Stomach smooth muscle (tissue), 2 donors: ENCODE results near the gene SLC30A1.

Source experiments
- H3K27ac ChIP-seq: one replicate; pipeline ENCODE4 v1.7.0; 2013; ENCODE audit warnings: mild to moderate bottlenecking, low read length, inconsistent platforms
- H3K27me3 ChIP-seq, 2 donors: one replicate each; pipeline ENCODE4 v1.7.0; 2013; ENCODE audit warnings: low read length in 2 of 2; ENCODE audit not compliant: insufficient read depth in 2 of 2, control insufficient read depth in 1 of 2
- H3K36me3 ChIP-seq, 2 donors: one replicate each; pipeline ENCODE4 v1.7.0; 2013; ENCODE audit warnings: low read length in 2 of 2; ENCODE audit not compliant: control insufficient read depth in 2 of 2, insufficient read depth in 2 of 2
- H3K4me1 ChIP-seq: one replicate; pipeline ENCODE4 v1.7.0; 2013; ENCODE audit warnings: low read length; ENCODE audit not compliant: control insufficient read depth, insufficient read depth
- H3K4me3 ChIP-seq, 2 donors: one replicate each; pipeline ENCODE4 v1.7.0; 2013; ENCODE audit warnings: low read length in 2 of 2
- H3K9ac ChIP-seq, 2 donors: one replicate each; pipeline ENCODE4 v1.7.0; 2013; ENCODE audit warnings: low read length in 2 of 2, mild to moderate bottlenecking in 1 of 2
- H3K9me3 ChIP-seq, 2 donors: one replicate each; pipeline ENCODE4 v1.7.0; 2013; ENCODE audit warnings: low read length in 2 of 2; ENCODE audit not compliant: control insufficient read depth in 2 of 2
- donor health status: healthy.
- donor health status: Pancreatic carcinoma.

Gene SLC30A1

DNA sequence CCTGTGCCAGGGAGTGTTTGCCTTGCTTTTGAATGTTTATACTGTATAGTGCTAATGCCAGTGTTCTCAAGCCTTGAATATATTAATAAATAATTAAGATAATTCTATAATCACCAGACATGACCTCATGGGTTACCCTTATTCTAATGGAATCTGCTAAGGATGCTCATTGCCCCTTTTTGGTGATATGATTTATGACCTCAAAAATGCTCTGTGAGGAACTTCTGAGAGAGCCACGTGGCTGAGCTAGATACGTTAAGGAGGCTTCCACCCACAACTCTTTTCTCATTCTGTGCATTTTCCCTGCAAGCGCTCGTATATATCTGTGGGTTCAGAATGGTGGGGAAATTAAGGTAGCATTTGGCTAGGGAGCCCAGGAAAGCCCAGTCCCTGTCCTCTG, 19.6 kb upstream of the SLC30A1 start:
- Histone ChIP-seq H3K36me3 (no peaks in the 10 kb centered on the region), H3K4me1 (no peaks in the 10 kb centered on the region), H3K9ac (no peak overlapping the region), H3K9me3 (no peaks in the 10 kb centered on the region), H3K27me3 (no peaks in the 10 kb centered on the region), H3K4me3 (no peak overlapping the region), H3K27ac (no peak overlapping the region)

DNA sequence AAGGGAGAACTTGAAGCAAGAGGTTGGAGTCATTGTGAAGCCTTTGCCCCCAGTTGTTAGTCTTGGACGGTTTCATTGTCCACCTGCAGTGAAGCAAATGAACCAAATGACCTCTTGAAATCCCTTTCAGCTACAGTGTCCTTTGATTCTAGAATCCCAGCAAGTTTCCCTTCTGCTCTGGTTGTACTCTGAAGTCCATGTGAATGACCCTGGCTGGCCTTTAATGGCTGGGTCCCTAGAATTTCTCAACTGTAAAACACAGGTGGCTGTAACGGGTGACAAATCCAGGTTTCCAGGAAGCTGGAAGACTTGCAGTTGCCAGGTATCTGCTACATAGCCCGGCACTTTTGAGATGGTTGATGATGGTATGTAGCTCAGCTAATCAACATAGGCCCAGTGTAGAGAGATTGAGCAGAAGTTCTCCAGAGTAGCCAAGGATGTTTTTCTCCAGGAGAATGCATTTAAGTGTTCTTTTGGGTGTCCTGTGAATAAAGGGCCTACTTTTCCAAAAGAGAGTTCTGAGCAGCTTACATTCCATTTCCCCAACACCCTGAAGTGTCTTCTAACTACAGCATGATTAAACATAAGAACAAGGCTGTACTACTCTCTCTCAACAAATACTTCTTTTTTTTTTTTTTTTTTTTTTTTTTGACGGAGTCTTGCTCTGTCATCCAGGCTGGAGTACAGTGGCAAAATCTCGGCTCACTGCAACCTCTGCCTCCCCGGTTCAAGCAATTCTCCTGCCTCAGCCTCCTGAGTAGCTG, 17.6 kb upstream of the SLC30A1 start:
- Histone ChIP-seq H3K4me3 (no peak overlapping the region), H3K27ac (no peak overlapping the region), H3K36me3 (no peaks in the 10 kb centered on the region), H3K9me3 (no peaks in the 10 kb centered on the region), H3K9ac (no peak overlapping the region), H3K27me3 (no peaks in the 10 kb centered on the region), H3K4me1 (no peaks in the 10 kb centered on the region)

DNA sequence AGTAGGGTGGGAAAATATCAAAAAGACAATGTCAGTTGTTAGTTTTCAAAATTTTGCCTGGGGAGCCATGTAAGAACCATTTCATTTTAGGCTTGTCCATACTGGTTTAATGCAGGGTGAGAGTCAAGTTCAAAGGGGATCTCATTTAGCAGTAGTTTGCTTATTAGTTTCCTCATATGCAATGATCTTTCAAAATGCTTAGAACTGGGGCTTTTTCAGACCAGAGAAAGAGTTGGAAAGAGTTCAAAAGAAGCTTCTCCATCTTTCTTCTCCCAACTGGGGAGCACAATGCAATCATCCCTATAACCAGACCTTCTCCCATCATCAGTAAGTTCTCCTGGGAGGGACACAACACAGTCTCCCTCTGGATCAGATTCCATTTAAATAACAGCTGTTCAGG, 16.5 kb upstream of the SLC30A1 start:
- no peaks in the 10 kb centered on the region for H3K27me3 ChIP-seq
- no peak overlapping the region for H3K4me3 ChIP-seq
- no peaks in the 10 kb centered on the region for H3K36me3 ChIP-seq
- no peaks in the 10 kb centered on the region for H3K9me3 ChIP-seq
- no peaks in the 10 kb centered on the region for H3K4me1 ChIP-seq
- no peak overlapping the region for H3K9ac ChIP-seq
- H3K27ac ChIP-seq = no peak overlapping the region

DNA sequence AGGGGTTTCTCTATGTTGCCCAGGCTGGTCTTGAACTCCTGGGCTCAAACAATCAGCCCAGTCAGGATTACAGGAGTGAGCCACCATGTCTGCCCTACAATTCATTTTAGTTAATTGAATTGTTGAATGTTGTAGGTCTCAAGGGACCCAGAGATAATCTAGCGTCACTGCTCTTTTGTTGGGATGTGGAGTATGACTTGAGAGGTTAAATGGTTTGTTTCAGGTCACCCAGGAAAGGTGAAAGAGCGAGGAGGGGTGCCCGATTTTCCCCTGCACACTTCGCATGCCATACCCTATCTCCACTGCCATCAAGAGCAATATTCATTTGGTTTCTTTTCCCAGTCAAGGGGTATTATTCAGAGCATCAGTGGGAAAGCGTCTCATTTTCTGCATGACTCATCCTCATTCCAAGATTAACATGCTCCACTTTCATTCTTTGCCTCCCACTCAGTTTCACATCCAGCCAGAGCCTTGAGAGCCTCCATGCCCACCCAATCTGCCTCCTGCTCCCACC, 13.1 kb upstream of the SLC30A1 start:
- H3K27me3 ChIP-seq = no peaks in the 10 kb centered on the region
- H3K27ac ChIP-seq = no peak overlapping the region
- no peaks in the 10 kb centered on the region for H3K9me3 ChIP-seq
- no peaks in the 10 kb centered on the region for H3K36me3 ChIP-seq
- no peak overlapping the region for H3K9ac ChIP-seq
- H3K4me1 ChIP-seq = no peaks in the 10 kb centered on the region
- no peak overlapping the region for H3K4me3 ChIP-seq

DNA sequence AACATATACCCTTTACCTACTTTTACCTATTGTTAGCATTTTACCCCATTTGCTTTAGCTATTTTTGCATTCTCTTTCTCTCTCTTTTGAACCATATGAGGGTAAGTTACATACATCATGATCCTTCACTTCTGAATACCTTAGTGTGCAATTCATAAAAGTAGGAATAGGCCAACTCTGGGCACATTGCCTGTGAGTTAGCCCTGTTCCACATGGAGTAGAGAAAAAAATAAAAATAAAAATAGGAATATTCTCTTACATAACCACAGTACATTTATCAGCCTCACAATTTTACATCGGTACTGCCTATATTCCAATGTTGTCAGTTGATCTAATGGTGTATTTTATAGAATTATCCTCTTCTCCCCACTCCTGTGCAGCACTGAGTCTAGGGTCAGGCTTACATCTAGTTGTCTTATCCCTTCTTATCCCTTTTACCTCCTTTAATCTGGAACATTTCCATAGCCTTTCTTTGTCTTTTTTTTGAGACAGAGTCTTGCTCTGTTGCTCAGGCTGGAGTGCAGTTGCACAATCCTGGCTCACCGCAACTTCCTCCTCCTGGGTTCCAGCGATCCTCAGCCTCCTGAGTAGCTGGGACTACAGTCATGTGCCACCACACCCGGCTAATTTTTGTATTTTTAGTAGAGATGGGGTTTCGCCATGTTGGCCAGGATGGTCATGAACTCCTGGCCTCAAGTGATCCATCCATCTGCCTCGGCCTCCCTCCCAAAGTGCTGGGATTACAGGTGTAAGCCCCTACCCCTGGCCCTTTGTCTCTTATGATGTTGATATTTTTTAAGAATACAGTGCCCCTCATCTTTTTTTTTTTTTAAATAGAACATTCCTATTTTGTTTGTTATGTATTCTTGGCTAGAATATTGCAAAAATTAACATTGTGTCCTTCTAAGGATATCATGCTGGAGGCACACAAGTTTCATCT, 11.1 kb upstream of the SLC30A1 start:
- no peaks in the 10 kb centered on the region for H3K27me3 ChIP-seq
- H3K9me3 ChIP-seq = no peaks in the 10 kb centered on the region
- H3K9ac ChIP-seq = no peak overlapping the region
- no peaks in the 10 kb centered on the region for H3K4me1 ChIP-seq
- H3K27ac ChIP-seq = no peak overlapping the region
- H3K4me3 ChIP-seq = no peak overlapping the region
- no peaks in the 10 kb centered on the region for H3K36me3 ChIP-seq

DNA sequence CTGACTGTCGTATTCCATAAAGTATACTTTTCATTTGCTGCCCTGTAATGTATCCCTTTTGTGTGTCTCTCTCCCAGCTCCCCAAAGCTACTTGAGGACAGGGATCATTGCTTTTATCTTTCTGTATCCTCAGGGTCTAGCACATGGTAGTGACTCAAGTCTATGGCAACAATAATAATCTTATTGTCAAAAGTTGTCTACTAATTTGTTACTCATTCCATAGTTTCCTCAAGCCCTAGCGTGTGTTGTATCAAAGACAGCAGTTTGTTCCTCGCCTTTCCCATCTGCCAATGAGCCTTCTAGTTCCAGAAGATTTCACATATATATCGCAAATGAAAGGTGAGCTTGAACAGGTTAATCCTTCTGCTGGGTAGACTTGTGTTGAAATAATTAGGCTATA, 9.8 kb upstream of the SLC30A1 start:
- Histone ChIP-seq H3K4me1 (no peaks in the 10 kb centered on the region), H3K9me3 (no peaks in the 10 kb centered on the region), H3K36me3 (no peaks in the 10 kb centered on the region), H3K4me3 (no peak overlapping the region), H3K9ac (no peak overlapping the region), H3K27ac (no peak overlapping the region), H3K27me3 (no peaks in the 10 kb centered on the region)

DNA sequence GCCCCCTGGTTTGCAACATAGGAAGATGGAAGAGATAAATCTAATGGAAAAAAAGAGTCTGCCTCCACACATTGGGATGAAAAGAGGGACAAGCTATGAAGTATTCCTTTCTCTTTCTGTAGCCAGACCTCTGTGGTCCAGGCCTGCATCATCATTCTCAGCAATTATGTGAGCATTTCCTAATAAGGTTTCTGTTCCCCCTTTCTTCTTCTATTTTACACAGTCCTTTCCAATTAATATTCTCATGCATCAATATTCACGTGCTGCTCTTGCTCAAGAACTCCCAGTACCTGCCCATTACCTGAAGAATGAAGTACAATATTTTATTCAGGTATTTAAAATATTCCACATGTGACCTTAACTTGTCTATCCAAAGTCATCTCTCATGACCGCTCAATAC, 8.2 kb upstream of the SLC30A1 start:
- Histone ChIP-seq H3K36me3 (no peaks in the 10 kb centered on the region), H3K9ac (no peak overlapping the region), H3K27me3 (no peaks in the 10 kb centered on the region), H3K9me3 (no peaks in the 10 kb centered on the region), H3K4me3 (no peak overlapping the region), H3K4me1 (peaks cover 1% of the 10 kb centered on the region), H3K27ac (no peak overlapping the region)

DNA sequence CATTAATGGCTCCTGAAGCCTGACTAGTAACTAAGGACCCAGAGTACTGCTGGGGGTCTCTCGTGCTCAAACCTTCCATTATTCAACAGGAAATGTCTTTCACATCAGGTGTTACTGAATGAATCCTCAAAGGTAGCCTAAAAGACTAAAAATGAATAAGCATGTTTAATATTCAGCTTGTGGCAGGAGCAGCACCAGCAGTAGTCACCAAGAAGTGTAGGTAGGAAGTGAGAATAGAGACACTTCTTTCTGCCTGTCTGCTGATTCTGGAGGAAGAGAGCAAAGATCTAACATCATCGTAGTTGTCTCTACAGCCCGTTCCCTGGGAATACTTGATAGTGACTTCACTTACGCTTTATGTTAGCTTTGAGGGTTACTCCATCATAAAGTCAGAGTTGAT, 7.6 kb upstream of the SLC30A1 start:
- H3K4me1 ChIP-seq = peaks cover 3% of the 10 kb centered on the region

DNA sequence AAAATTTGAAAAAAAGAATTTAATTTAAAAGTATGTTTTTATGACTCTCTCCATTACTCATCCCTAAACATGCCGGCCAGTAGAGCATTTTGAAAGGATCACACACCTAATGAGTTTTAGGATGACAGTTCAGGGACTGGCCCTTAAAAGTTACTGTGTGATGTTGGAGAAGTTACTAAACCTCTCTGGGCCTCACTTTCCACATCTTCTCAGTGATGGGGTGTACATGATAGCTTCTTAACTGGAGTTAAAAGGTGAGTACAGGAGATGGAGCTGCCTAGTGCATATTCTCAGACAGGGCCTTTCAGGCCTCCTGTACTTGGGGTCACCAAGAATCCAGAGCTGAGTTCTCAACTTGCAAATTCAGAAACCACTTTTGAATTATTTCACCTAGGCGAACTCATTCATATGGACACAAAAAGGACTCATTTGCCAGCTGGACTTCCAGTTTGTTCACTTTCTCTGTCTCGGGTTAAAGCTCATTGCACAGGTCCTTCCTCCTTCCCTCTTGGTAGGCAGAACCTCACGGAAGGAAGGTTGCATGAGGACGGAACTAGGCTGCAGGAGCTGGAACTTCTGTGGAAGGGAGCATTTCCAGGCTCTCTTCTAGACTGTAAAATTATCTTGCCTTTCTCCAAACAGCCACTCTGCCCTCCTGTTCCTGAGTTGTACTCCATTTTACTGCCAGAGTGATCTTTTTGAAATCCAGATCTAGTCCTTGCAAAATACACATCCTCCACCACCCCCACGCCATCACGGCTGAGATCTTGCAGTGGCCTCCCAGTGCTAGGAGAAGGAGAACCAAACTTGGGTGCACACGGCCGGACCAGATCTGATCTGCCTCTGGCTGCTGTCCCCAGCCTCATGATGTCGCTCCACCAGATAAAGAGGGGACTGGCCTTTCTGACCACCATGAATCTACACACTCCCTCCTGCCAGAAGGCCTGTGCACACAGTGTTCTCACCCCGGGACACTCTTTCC, 4.3 kb upstream of the SLC30A1 start:
- H3K4me3 ChIP-seq = no peak overlapping the region
- no peaks in the 10 kb centered on the region for H3K9me3 ChIP-seq
- no peaks in the 10 kb centered on the region for H3K36me3 ChIP-seq
- H3K9ac ChIP-seq = no peak overlapping the region
- H3K27ac ChIP-seq = no peak overlapping the region
- peaks cover 11% of the 10 kb centered on the region for H3K4me1 ChIP-seq
- H3K27me3 ChIP-seq = no peaks in the 10 kb centered on the region

More for the DNA sequence above, 7.6 kb upstream of the SLC30A1 start:
- Histone ChIP-seq H3K36me3 (no peaks in the 10 kb centered on the region), H3K27me3 (no peaks in the 10 kb centered on the region), H3K9me3 (no peaks in the 10 kb centered on the region), H3K27ac (no peak overlapping the region), H3K9ac (no peak overlapping the region), H3K4me3 (no peak overlapping the region)

DNA sequence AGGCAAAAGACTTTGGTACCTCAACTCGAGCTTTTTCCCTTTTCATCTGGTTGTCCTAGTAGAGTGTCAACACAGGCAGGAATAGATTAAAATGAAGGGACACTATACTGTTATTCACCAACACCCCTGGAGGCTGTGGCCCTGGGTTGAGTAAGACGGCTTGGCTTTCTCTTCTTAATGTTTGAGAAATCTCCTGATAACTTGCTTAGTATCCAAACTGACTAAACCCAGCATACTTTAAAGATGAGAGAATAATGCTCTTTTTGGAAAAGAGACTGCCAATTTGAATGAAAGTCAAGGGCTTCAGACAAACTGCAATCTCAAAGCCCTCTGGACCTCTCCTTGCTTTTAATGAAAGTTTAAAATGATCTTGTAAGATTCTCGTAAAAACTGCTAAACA, 2.6 kb upstream of the SLC30A1 start:
- no peaks in the 10 kb centered on the region for H3K36me3 ChIP-seq
- no peaks in the 10 kb centered on the region for H3K27me3 ChIP-seq
- H3K9ac ChIP-seq = no peak overlapping the region
- H3K27ac ChIP-seq = peak overlapping the region; percentile 32
- H3K4me1 ChIP-seq = peaks cover 11% of the 10 kb centered on the region
- no peaks in the 10 kb centered on the region for H3K9me3 ChIP-seq
- H3K4me3 ChIP-seq = no peak overlapping the region
